GM18499 (cell line): ENCODE data around the gene CNBD2.
"Not testable (repeated sequence)": the region's sequence is repeated elsewhere in the genome, so short reads cannot be mapped to it uniquely, and the experiment has no call there.

Experiments used
- ATAC-seq: cut with Tn5 transposase; IDR thresholded peaks from one replicate; pipeline ENCODE4 v1.9.1; 2021; ENCODE audit warnings: moderate number of reproducible peaks; ENCODE audit not compliant: insufficient read depth, unreplicated experiment

The CNBD2 gene

GRCh38 chr20:36017048-36017951, 48.9 kb downstream of the CNBD2 start:
- no peak for ATAC-seq

GRCh38 chr20:36018208-36018988, 50.0 kb downstream of the CNBD2 start:
- ATAC-seq: no peak

GRCh38 chr20:36026131-36026530, 57.7 kb downstream of the CNBD2 start:
- not testable (repeated sequence) for ATAC-seq

GRCh38 chr20:36028106-36028808, 59.9 kb downstream of the CNBD2 start:
- ATAC-seq: no peak

GRCh38 chr20:36030149-36030548, 61.8 kb downstream of the CNBD2 start:
- ATAC-seq: no peak

GRCh38 chr20:36031806-36032205, 63.4 kb downstream of the CNBD2 start:
- no peak for ATAC-seq

GRCh38 chr20:36034875-36035274, 66.5 kb downstream of the CNBD2 start:
- ATAC-seq: no peak

GRCh38 chr20:36035745-36036144, 67.4 kb downstream of the CNBD2 start:
- no peak for ATAC-seq

- ATAC-seq: no peak
These were observed 68.3 kb downstream of the CNBD2 start for GRCh38 chr20:36036688-36037087.

GRCh38 chr20:36040571-36040970, 72.2 kb downstream of the CNBD2 start:
- ATAC-seq: no peak

- ATAC-seq: no peak
These were observed 75.1 kb downstream of the CNBD2 start for GRCh38 chr20:36043441-36043840.

GRCh38 chr20:36043892-36044515, 75.6 kb downstream of the CNBD2 start:
- ATAC-seq: no peak

GRCh38 chr20:36045373-36045714, 77.0 kb downstream of the CNBD2 start:
- no peak for ATAC-seq

- not testable (repeated sequence) for ATAC-seq
These were observed 77.8 kb downstream of the CNBD2 start for GRCh38 chr20:36046073-36046798.

GRCh38 chr20:36049408-36049807, 81.0 kb downstream of the CNBD2 start:
- not testable (repeated sequence) for ATAC-seq

GRCh38 chr20:36050436-36051317, 82.3 kb downstream of the CNBD2 start:
- ATAC-seq: peak; percentile 60

GRCh38 chr20:36051318-36052116, 83.1 kb downstream of the CNBD2 start:
- ATAC-seq: no peak

- ATAC-seq: no peak
These were observed 83.7 kb downstream of the CNBD2 start for GRCh38 chr20:36052117-36052513.
